Keratinocyte (primary cell): ENCODE data around the gene TCFL5. TPM values are rescaled to one million over a fixed set of nuclear protein-coding genes. Genes with fewer than 3 reads are reported as not detected.
A peak's percentile ranks its signal among the peaks of the same experiment; 100 is the strongest.

Source experiments
- DNase-seq: peaks from one replicate; pipeline ENCODE4 v3.0.0-alpha.2; 2011; ENCODE audit warnings: low read depth, missing footprints, low spot score
- FAIRE-seq: peaks from 2 replicates; lab custom pipeline; 2011; peaks lifted over from hg19 to GRCh38; lab: Jason Lieb, UNC
- H2AFZ ChIP-seq: 2 replicates; pipeline ENCODE4 v1.6.0; 2012; ENCODE audit warnings: low read length, control low read depth, inconsistent platforms; ENCODE audit not compliant: control insufficient read depth
- H3K27ac ChIP-seq: 2 replicates; pipeline ENCODE4 v1.5.1; 2011; ENCODE audit warnings: low read length; ENCODE audit not compliant: control insufficient read depth, insufficient read depth
- H3K27me3 ChIP-seq: 3 replicates; pipeline ENCODE4 v1.6.0; 2011; ENCODE audit warnings: low read length; ENCODE audit not compliant: control insufficient read depth, insufficient read depth; ENCODE audit errors: extremely low read depth
- H3K36me3 ChIP-seq, 2 experiments: 2 replicates in 1 of 2; 3 replicates in 1 of 2; pipeline ENCODE4 v1.5.1; 2011; ENCODE audit warnings: low read length in 2 of 2, mild to moderate bottlenecking in 1 of 2; ENCODE audit not compliant: control insufficient read depth in 2 of 2, insufficient read depth in 2 of 2; ENCODE audit errors: extremely low read depth in 1 of 2
- H3K4me1 ChIP-seq: 3 replicates; pipeline ENCODE4 v1.5.1; 2011; ENCODE audit warnings: low read length; ENCODE audit not compliant: control insufficient read depth, insufficient read depth; ENCODE audit errors: extremely low read depth
- H3K4me2 ChIP-seq: 3 replicates; pipeline ENCODE4 v1.6.0; 2011; ENCODE audit warnings: low read depth, low read length; ENCODE audit not compliant: control insufficient read depth, insufficient read depth; ENCODE audit errors: extremely low read depth
- H3K4me3 ChIP-seq, 3 experiments: fragments of 200-600 bp in 1 of 3; sonication (generic) in 1 of 3; 2 replicates in 2 of 3; 3 replicates in 1 of 3; pipeline ENCODE4 v1.5.1; 2011 to 2016; ENCODE audit warnings: low read length in 3 of 3, mild to moderate bottlenecking in 3 of 3, control low read depth in 2 of 3, inconsistent platforms in 1 of 3, low read depth in 1 of 3, mixed read lengths in 1 of 3, mixed run types in 1 of 3, moderate library complexity in 1 of 3; ENCODE audit not compliant: control insufficient read depth in 2 of 3, insufficient read depth in 2 of 3; ENCODE audit errors: extremely low read depth in 1 of 3
- H3K79me2 ChIP-seq: 2 replicates; pipeline ENCODE4 v1.6.0; 2012; ENCODE audit warnings: low read length; ENCODE audit not compliant: control insufficient read depth, insufficient read depth
- H3K9ac ChIP-seq: 3 replicates; pipeline ENCODE4 v1.6.0; 2011; ENCODE audit warnings: low read length; ENCODE audit not compliant: control insufficient read depth, insufficient read depth; ENCODE audit errors: extremely low read depth
- H3K9me1 ChIP-seq: 3 replicates; pipeline ENCODE4 v1.6.0; 2011; ENCODE audit warnings: low read length; ENCODE audit not compliant: control insufficient read depth, insufficient read depth; ENCODE audit errors: extremely low read depth
- H3K9me3 ChIP-seq: 2 replicates; pipeline ENCODE4 v1.5.1; 2012; ENCODE audit warnings: low read depth, low read length; ENCODE audit not compliant: control insufficient read depth
- H4K20me1 ChIP-seq: 3 replicates; pipeline ENCODE4 v1.6.0; 2011; ENCODE audit warnings: low read length; ENCODE audit not compliant: control insufficient read depth, insufficient read depth; ENCODE audit errors: extremely low read depth
- EZH2 ChIP-seq: IDR thresholded peaks from one replicate; pipeline ENCODE4 v1.6.1; 2012; ENCODE audit warnings: inconsistent platforms, mild to moderate bottlenecking, low read length, moderate library complexity
- dilution Hi-C: fragments of 300-500 bp; cut with MboI; formaldehyde crosslinking; loops from one replicate; pipeline ENCODE4 v1.7.0; 2020; ENCODE audit warnings: low sequenced_read_pairs; ENCODE audit not compliant: extremely low pct_ligation_motif_present
- polyA plus RNA-seq, 5 experiments: library from polyadenylated mRNA; depleted of rRNA in 3 of 5; stranded (reverse) in 3 of 5; stranded (forward) in 1 of 5; unstranded in 1 of 5; fragments of >200 nt; gene quantifications; 1 replicate in 1 of 5; 2 replicates in 3 of 5; 3 replicates in 1 of 5; pipeline versions ENCODE4 v1.2.1 to v1.2.3, GENCODE V29; 2011 to 2012; ENCODE audit warnings: missing spikeins in 2 of 5, low read depth in 1 of 5, low replicate concordance in 1 of 5
- TF ChIP-seq, protein P1 (sequence below), 3 experiments: IDR thresholded peaks in 1 of 3; conservative IDR thresholded peaks in 1 of 3; optimal IDR thresholded peaks in 1 of 3; 2 replicates in 2 of 3; 3 replicates in 1 of 3; pipeline versions ENCODE3 to v1.5.1; 2011; ENCODE audit warnings: low read length in 3 of 3, mild to moderate bottlenecking in 3 of 3, moderate library complexity in 2 of 3, control low read depth in 1 of 3, inconsistent platforms in 1 of 3; ENCODE audit not compliant: insufficient read depth in 2 of 3; ENCODE audit errors: extremely low read depth in 1 of 3

The TCFL5 gene
- polyA plus RNA-seq, 1 donor (not counting 4 experiments of a cell fraction or from before 2014, with no cell fraction given): 14.6 TPM

DNA sequence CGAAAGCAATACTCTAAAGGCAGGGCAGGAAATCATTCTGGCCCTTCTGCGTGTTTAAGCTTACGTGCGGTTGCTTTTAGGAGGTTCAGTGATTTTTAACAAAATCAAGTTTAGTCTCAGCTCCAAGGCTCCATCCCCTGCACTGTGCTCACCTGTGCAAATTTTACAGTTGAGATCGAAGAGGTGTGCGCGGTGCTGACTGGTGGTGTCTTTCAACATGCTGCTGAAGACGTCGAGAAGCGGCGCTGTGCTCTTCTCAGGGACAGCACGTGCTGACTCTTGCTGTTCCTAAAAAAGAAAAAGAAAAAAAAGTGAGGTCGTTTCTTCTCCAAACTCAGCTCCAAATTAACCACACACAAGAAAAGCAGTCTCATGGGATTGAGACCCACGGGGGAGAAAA lies 32.6 kb upstream of the TCFL5 start:
- no peak for FAIRE-seq

DNA sequence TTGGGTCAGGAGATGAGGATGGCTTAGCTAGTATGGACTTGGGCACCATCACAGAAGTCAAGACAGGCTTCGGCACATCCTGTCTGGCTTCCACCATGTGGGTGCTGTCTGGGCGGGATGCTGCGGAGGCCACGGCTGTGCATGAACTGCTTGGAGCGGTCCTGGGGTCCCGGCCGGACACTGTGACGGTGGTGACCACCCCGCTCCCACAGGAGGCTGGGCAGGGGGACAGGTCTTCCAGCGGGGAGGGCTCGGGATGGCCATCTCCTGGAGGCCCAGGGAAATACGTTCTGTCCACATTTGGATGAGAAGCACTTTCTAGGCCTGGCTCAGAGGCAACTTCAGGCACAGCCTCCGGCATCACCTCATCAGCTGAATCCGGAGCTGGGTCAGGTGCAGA lies 32.1 kb upstream of the TCFL5 start:
- dilution Hi-C loops: no loop called here
- TF ChIP-seq, protein P1, sequence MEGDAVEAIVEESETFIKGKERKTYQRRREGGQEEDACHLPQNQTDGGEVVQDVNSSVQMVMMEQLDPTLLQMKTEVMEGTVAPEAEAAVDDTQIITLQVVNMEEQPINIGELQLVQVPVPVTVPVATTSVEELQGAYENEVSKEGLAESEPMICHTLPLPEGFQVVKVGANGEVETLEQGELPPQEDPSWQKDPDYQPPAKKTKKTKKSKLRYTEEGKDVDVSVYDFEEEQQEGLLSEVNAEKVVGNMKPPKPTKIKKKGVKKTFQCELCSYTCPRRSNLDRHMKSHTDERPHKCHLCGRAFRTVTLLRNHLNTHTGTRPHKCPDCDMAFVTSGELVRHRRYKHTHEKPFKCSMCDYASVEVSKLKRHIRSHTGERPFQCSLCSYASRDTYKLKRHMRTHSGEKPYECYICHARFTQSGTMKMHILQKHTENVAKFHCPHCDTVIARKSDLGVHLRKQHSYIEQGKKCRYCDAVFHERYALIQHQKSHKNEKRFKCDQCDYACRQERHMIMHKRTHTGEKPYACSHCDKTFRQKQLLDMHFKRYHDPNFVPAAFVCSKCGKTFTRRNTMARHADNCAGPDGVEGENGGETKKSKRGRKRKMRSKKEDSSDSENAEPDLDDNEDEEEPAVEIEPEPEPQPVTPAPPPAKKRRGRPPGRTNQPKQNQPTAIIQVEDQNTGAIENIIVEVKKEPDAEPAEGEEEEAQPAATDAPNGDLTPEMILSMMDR (optimal IDR thresholded peaks at IDR 0.05 in 1 of 3, IDR thresholded peaks at IDR 0.05 in 1 of 3, conservative IDR thresholded peaks at IDR 0.05 in 1 of 3; ENCODE audit: extremely low read depth in 1 of 3, insufficient read depth in 2 of 3, low read length in 3 of 3): peak in 1 of 3 experiments; percentile 21
- TF ChIP-seq EZH2: no peak
- Histone ChIP-seq H3K4me1 (peaks cover 17% of the 10 kb centered on the region), H2AFZ (no peak overlapping the region), H3K4me3 (no peak overlapping the region), H3K36me3 (peaks cover 36 to 45% of the 10 kb centered on the region in 2 experiments), H3K9me3 (no peaks in the 10 kb centered on the region), H3K79me2 (no peaks in the 10 kb centered on the region), H3K27me3 (no peaks in the 10 kb centered on the region), H4K20me1 (no peaks in the 10 kb centered on the region), H3K4me2 (no peak overlapping the region), H3K27ac (no peak overlapping the region), H3K9ac (no peak overlapping the region), H3K9me1 (no peaks in the 10 kb centered on the region)
- FAIRE-seq (no peak), DNase-seq (no peak)

More for the DNA sequence above, 32.6 kb upstream of the TCFL5 start:
- Histone ChIP-seq H3K27ac (no peak overlapping the region), H3K79me2 (no peaks in the 10 kb centered on the region), H3K9me3 (no peaks in the 10 kb centered on the region), H3K27me3 (no peaks in the 10 kb centered on the region), H3K4me3 (no peak overlapping the region), H3K9ac (no peak overlapping the region), H3K36me3 (peaks cover 36 to 40% of the 10 kb centered on the region in 2 experiments), H4K20me1 (no peaks in the 10 kb centered on the region), H3K9me1 (no peaks in the 10 kb centered on the region), H2AFZ (no peak overlapping the region), H3K4me1 (peaks cover 23% of the 10 kb centered on the region), H3K4me2 (no peak overlapping the region)
- no peak for DNase-seq
- no peak for TF ChIP-seq EZH2
- TF ChIP-seq, protein P1 (optimal IDR thresholded peaks at IDR 0.05 in 1 of 3, IDR thresholded peaks at IDR 0.05 in 1 of 3, conservative IDR thresholded peaks at IDR 0.05 in 1 of 3; ENCODE audit: extremely low read depth in 1 of 3, insufficient read depth in 2 of 3, low read length in 3 of 3): no peak
- dilution Hi-C loops: no loop called here
